ENCODE results near the gene TPK1. TPM values are rescaled to one million over a fixed set of nuclear protein-coding genes. Genes with fewer than 3 reads are reported as not detected.

Gene TPK1
- total RNA-seq, 1 donor from 2014 or later: 3.5 TPM

DNA sequence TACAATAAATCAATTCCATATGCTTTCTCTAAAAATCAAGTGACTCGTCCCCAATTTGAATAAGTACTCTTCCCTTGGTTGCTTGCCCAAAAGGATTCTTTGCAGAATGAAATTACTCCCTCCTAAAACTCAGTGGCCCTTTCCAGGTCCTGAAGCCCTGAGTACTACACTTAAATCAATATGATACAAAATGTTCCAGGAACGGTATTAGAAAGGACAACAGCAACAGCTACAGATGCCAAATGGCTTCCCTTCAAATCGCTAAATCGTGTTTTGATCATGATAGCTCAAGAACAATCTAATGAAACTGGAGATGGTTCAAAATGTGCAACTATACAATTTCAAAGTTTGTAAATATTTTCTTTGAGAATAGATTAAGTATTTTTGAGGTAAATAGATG, 59.4 kb downstream of the TPK1 start:
- H3K4me1 Mint-ChIP-seq (ENCODE audit: low read depth): no peaks in the 10 kb centered on the region
- H3K9me3 Mint-ChIP-seq (ENCODE audit: low read depth): no peaks in the 10 kb centered on the region
- H3K4me3 Mint-ChIP-seq (ENCODE audit: unreplicated experiment): no peak overlapping the region
- H3K27me3 Mint-ChIP-seq (ENCODE audit: low read depth): no peaks in the 10 kb centered on the region
- no peaks in the 10 kb centered on the region for H3K36me3 Mint-ChIP-seq (ENCODE audit: low read depth)
- TF ChIP-seq, protein P1, sequence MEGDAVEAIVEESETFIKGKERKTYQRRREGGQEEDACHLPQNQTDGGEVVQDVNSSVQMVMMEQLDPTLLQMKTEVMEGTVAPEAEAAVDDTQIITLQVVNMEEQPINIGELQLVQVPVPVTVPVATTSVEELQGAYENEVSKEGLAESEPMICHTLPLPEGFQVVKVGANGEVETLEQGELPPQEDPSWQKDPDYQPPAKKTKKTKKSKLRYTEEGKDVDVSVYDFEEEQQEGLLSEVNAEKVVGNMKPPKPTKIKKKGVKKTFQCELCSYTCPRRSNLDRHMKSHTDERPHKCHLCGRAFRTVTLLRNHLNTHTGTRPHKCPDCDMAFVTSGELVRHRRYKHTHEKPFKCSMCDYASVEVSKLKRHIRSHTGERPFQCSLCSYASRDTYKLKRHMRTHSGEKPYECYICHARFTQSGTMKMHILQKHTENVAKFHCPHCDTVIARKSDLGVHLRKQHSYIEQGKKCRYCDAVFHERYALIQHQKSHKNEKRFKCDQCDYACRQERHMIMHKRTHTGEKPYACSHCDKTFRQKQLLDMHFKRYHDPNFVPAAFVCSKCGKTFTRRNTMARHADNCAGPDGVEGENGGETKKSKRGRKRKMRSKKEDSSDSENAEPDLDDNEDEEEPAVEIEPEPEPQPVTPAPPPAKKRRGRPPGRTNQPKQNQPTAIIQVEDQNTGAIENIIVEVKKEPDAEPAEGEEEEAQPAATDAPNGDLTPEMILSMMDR (IDR thresholded peaks at IDR 0.05): no peak
- no peak overlapping the region for H3K27ac Mint-ChIP-seq (ENCODE audit: unreplicated experiment)
- DNase-seq (ENCODE audit: low spot score): no peak

GRCh38 chr7:144775749-144776148, 60.1 kb downstream of the TPK1 start:
- Mint-ChIP-seq H3K27me3 (ENCODE audit: low read depth) (no peaks in the 10 kb centered on the region), H3K4me3 (ENCODE audit: unreplicated experiment) (no peak overlapping the region), H3K4me1 (ENCODE audit: low read depth) (no peaks in the 10 kb centered on the region), H3K36me3 (ENCODE audit: low read depth) (no peaks in the 10 kb centered on the region), H3K9me3 (ENCODE audit: low read depth) (no peaks in the 10 kb centered on the region), H3K27ac (ENCODE audit: unreplicated experiment) (no peak overlapping the region)
- no peak for DNase-seq (ENCODE audit: low spot score)
- TF ChIP-seq, protein P1 (IDR thresholded peaks at IDR 0.05): no peak

GRCh38 chr7:144771927-144772326, 63.9 kb downstream of the TPK1 start:
- Mint-ChIP-seq H3K36me3 (ENCODE audit: low read depth) (no peaks in the 10 kb centered on the region), H3K27ac (ENCODE audit: unreplicated experiment) (no peak overlapping the region)
- TF ChIP-seq, protein P1 (IDR thresholded peaks at IDR 0.05): no peak

GRCh38 chr7:144771174-144771573, 64.7 kb downstream of the TPK1 start:
- H3K4me1 Mint-ChIP-seq (ENCODE audit: low read depth): no peaks in the 10 kb centered on the region
- peaks cover 1% of the 10 kb centered on the region for H3K27me3 Mint-ChIP-seq (ENCODE audit: low read depth)
- no peaks in the 10 kb centered on the region for H3K36me3 Mint-ChIP-seq (ENCODE audit: low read depth)
- TF ChIP-seq, protein P1 (IDR thresholded peaks at IDR 0.05): no peak
- H3K4me3 Mint-ChIP-seq (ENCODE audit: unreplicated experiment): no peak overlapping the region
- no peak for DNase-seq (ENCODE audit: low spot score)
- H3K27ac Mint-ChIP-seq (ENCODE audit: unreplicated experiment): no peak overlapping the region
- no peaks in the 10 kb centered on the region for H3K9me3 Mint-ChIP-seq (ENCODE audit: low read depth)

More at GRCh38 chr7:144771927-144772326, 63.9 kb downstream of the TPK1 start:
- no peaks in the 10 kb centered on the region for H3K27me3 Mint-ChIP-seq (ENCODE audit: low read depth)
- DNase-seq (ENCODE audit: low spot score): no peak
- no peak overlapping the region for H3K4me3 Mint-ChIP-seq (ENCODE audit: unreplicated experiment)
- no peaks in the 10 kb centered on the region for H3K4me1 Mint-ChIP-seq (ENCODE audit: low read depth)
- no peaks in the 10 kb centered on the region for H3K9me3 Mint-ChIP-seq (ENCODE audit: low read depth)

DNA sequence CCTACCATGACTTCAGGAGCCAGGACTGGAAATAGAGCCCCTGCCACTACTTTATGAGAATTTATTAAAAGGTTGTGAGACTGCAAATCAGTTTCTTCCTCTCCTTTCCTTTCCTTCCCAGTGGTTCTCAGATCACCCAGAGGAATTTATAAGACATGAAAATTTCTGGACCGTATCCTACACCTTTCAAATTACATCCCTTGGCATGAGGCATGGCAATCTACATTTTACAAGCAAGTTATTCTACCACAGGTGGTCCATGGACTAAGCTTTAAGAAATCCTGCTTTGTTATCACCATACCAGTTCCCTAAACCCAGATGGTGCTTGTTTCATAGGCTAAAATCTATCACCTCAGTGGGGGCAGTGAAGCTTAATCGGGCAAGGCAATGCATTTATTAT, 66.5 kb downstream of the TPK1 start:
- Mint-ChIP-seq H3K4me3 (ENCODE audit: unreplicated experiment) (no peak overlapping the region), H3K27ac (ENCODE audit: unreplicated experiment) (no peak overlapping the region), H3K4me1 (ENCODE audit: low read depth) (no peaks in the 10 kb centered on the region), H3K9me3 (ENCODE audit: low read depth) (no peaks in the 10 kb centered on the region), H3K27me3 (ENCODE audit: low read depth) (peaks cover 2% of the 10 kb centered on the region), H3K36me3 (ENCODE audit: low read depth) (no peaks in the 10 kb centered on the region)
- TF ChIP-seq, protein P1 (IDR thresholded peaks at IDR 0.05): no peak
- no peak for DNase-seq (ENCODE audit: low spot score)

Data from chondrocyte (in vitro differentiated cells).